T-cell (primary cell): Measurements from ENCODE around the gene MPPE1. TPM values are rescaled to one million over a fixed set of nuclear protein-coding genes. Genes with fewer than 3 reads are reported as not detected.

ENCODE experiments used
- ATAC-seq, 4 experiments: fragments of 200-7000 bp in 3 of 4; fragments of 150-1000 bp in 1 of 4; cut with Tn5 transposase; replicated peaks in 1 of 4; 1 replicate in 3 of 4; 2 replicates in 1 of 4; pipeline ENCODE4 v1.10.0; 2021; ENCODE audit warnings: moderate library complexity in 3 of 4, mild to moderate bottlenecking in 2 of 4, moderate number of reproducible peaks in 1 of 4
- CTCF ChIA-PET, 2 donors: fragments of 300-600 bp; sonication (Branson Sonifier 250); formaldehyde crosslinking; loops; one replicate each; lab custom pipeline; 2022; ENCODE audit warnings: antibody characterized with exemption in 2 of 2; lab: Charles Lee
- POLR2A ChIA-PET, 2 donors: fragments of 300-600 bp; sonication (Branson Sonifier 250); formaldehyde crosslinking; loops; one replicate each; lab custom pipeline; 2022; ENCODE audit warnings: antibody characterized with exemption in 2 of 2; lab: Charles Lee
- DNase-seq, 35 experiments: peaks; one replicate each; pipeline versions ENCODE4 v3.0.0 to v3.0.0-alpha.2; 2013 to 2023
- H3K27ac ChIP-seq: one replicate; pipeline ENCODE4 v1.5.1; 2013; ENCODE audit warnings: low read length
- H3K27me3 ChIP-seq, 2 experiments: replicated peaks in 1 of 2; 1 replicate in 1 of 2; 2 replicates in 1 of 2; pipeline versions ENCODE4 v1.6.1 to v1.7.0; 2013; ENCODE audit warnings: low read length in 1 of 2, mixed read lengths in 1 of 2; ENCODE audit not compliant: control insufficient read depth in 2 of 2, insufficient read depth in 2 of 2; ENCODE audit errors: extremely low read depth in 1 of 2
- H3K36me3 ChIP-seq, 2 donors: 1 replicate in 1 of 2; 2 replicates in 1 of 2; pipeline versions ENCODE4 v1.6.1 to v1.7.0; 2013; ENCODE audit warnings: low read length in 1 of 2; ENCODE audit not compliant: control insufficient read depth in 2 of 2, insufficient read depth in 1 of 2; ENCODE audit errors: extremely low read depth in 1 of 2
- H3K4me1 ChIP-seq, 2 experiments: 1 replicate in 1 of 2; 2 replicates in 1 of 2; pipeline versions ENCODE4 v1.6.1 to v1.7.0; 2013; ENCODE audit warnings: low read length in 2 of 2, mixed read lengths in 1 of 2; ENCODE audit not compliant: insufficient read depth in 2 of 2, control insufficient read depth in 1 of 2; ENCODE audit errors: extremely low read depth in 1 of 2
- H3K4me3 ChIP-seq, 2 donors: 1 replicate in 1 of 2; 2 replicates in 1 of 2; pipeline versions ENCODE4 v1.5.1 to v1.7.0; 2013; ENCODE audit warnings: mild to moderate bottlenecking in 2 of 2, low read length in 1 of 2, moderate library complexity in 1 of 2; ENCODE audit not compliant: control insufficient read depth in 1 of 2; ENCODE audit errors: extremely low read depth in 1 of 2
- H3K9me3 ChIP-seq: 2 replicates; pipeline ENCODE4 v1.7.0; 2013
- H3K27ac Mint-ChIP-seq, 2 donors: one replicate each; pipeline ENCODE4 v1.8.0; 2020 to 2021; ENCODE audit warnings: mild to moderate bottlenecking in 2 of 2, mixed read lengths in 2 of 2
- H3K27me3 Mint-ChIP-seq, 2 donors: one replicate each; pipeline ENCODE4 v1.8.0; 2021 to 2022; ENCODE audit warnings: mixed read lengths in 2 of 2
- H3K36me3 Mint-ChIP-seq: one replicate; pipeline ENCODE4 v1.8.0; 2021; ENCODE audit warnings: mixed read lengths
- H3K4me1 Mint-ChIP-seq, 3 donors: one replicate each; pipeline ENCODE4 v1.8.0; 2020 to 2022; ENCODE audit warnings: mixed read lengths in 3 of 3, mild to moderate bottlenecking in 1 of 3
- H3K4me3 Mint-ChIP-seq, 3 donors: one replicate each; pipeline ENCODE4 v1.8.0; 2020 to 2022; ENCODE audit warnings: mild to moderate bottlenecking in 3 of 3, mixed read lengths in 3 of 3, moderate library complexity in 3 of 3
- H3K9me3 Mint-ChIP-seq, 3 donors: one replicate each; pipeline ENCODE4 v1.8.0; 2020 to 2022; ENCODE audit warnings: mixed read lengths in 3 of 3
- WGBS: methylation state at CpG from one replicate; pipeline ENCODE4 v1.1.5; 2013; ENCODE audit warnings: missing lambda C conversion rate; ENCODE audit not compliant: insufficient coverage; 5-methylcytosine and 5-hydroxymethylcytosine counted together
- total RNA-seq, 35 experiments: library from RNA in 6 of 35; stranded (reverse) in 6 of 35; fragments of 120-200 nt in 1 of 35; gene quantifications; one replicate each; pipeline versions ENCODE4 v1.2.1 to v1.2.4 and lab custom pipeline; 2013 to 2026

The MPPE1 gene
- total RNA-seq, 5 donors from 2014 or later (not counting 1 experiment from before 2014, with no cell fraction given): 56.0 to 90.4 (median 77.2) TPM

DNA sequence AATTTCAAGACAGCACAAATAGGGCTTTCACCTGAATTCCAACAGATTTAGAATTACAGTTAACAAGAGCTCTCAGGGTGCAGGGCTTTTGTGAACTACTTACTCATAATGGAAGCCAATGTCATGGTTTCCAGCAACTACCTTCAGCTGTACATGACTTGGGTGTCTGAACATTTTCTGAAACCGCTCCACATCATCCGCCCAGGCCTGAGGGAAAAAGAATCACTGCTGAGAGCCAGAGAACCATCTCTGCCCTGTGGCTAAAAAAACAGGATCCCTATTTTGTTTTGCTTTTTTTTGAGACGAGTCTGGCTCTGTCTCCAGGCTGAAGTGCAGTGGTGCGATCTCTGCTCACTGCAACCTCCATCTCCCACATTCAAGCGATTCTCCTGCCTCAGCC, 18.8 kb downstream of the MPPE1 start:
- no peak overlapping the region for H3K27ac ChIP-seq

GRCh38 chr18:11888726-11889125, 19.4 kb downstream of the MPPE1 start:
- Histone ChIP-seq H3K4me3 (no peak overlapping the region), H3K9me3 (no peaks in the 10 kb centered on the region), H3K27me3 (no peaks in the 10 kb centered on the region), H3K36me3 (peaks cover 18 to 74% of the 10 kb centered on the region in 2 donors), H3K4me1 (no peaks in the 10 kb centered on the region), H3K27ac (no peak overlapping the region)
- ChIA-PET POLR2A (interaction anchor here in 1 of 2 donors (1.3 kb wide), 1 partner anchor 11 kb away, joined by 6 read pairs; no protein-coding TSS in a partner anchor), CTCF (no interaction called here)
- whole genome bisulfite sequencing: no CpG with 5 or more reads among the region's 2 CpGs
- H3K27ac Mint-ChIP-seq: no peak overlapping the region
- H3K4me3 Mint-ChIP-seq: no peak overlapping the region
- no peaks in the 10 kb centered on the region for H3K9me3 Mint-ChIP-seq
- no peaks in the 10 kb centered on the region for H3K27me3 Mint-ChIP-seq
- H3K36me3 Mint-ChIP-seq: peaks cover 54% of the 10 kb centered on the region
- peaks cover 0 to 6% (median 1%) of the 10 kb centered on the region in 3 donors for H3K4me1 Mint-ChIP-seq
- ATAC-seq (no peak), DNase-seq (no peak)

More for the DNA sequence above, 18.8 kb downstream of the MPPE1 start:
- Mint-ChIP-seq H3K36me3 (peaks cover 55% of the 10 kb centered on the region), H3K4me3 (no peak overlapping the region), H3K9me3 (no peaks in the 10 kb centered on the region), H3K4me1 (peaks cover 0 to 8% (median 4%) of the 10 kb centered on the region in 3 donors), H3K27me3 (no peaks in the 10 kb centered on the region), H3K27ac (no peak overlapping the region)
- CTCF ChIA-PET: no interaction called here
- ATAC-seq (no peak), DNase-seq (no peak)
- no peaks in the 10 kb centered on the region for H3K4me1 ChIP-seq
- peaks cover 15 to 68% of the 10 kb centered on the region in 2 donors for H3K36me3 ChIP-seq
- POLR2A ChIA-PET: interaction anchor here in 1 of 2 donors (0.6 to 1.3 kb wide), 2 partner anchors 10 to 36 kb away, joined by 3 to 6 read pairs; no protein-coding TSS in a partner anchor
- no peaks in the 10 kb centered on the region for H3K9me3 ChIP-seq
- WGBS: 97% methylated on average over 2 of the region's 5 CpGs
- no peak overlapping the region for H3K4me3 ChIP-seq
- no peaks in the 10 kb centered on the region for H3K27me3 ChIP-seq

GRCh38 chr18:11887328-11888128, 20.6 kb downstream of the MPPE1 start:
- no peak overlapping the region for H3K27ac ChIP-seq
- no peaks in the 10 kb centered on the region for H3K27me3 Mint-ChIP-seq
- H3K4me1 ChIP-seq: no peaks in the 10 kb centered on the region
- H3K4me3 Mint-ChIP-seq: no peak overlapping the region
- peaks cover 45% of the 10 kb centered on the region for H3K36me3 Mint-ChIP-seq
- H3K4me3 ChIP-seq: no peak overlapping the region
- no peaks in the 10 kb centered on the region for H3K9me3 Mint-ChIP-seq
- DNase-seq (no peak), ATAC-seq (no peak)
- H3K27me3 ChIP-seq: no peaks in the 10 kb centered on the region
- H3K27ac Mint-ChIP-seq: no peak overlapping the region
- WGBS: no CpG with 5 or more reads among the region's 8 CpGs
- peaks cover 0 to 6% (median 0%) of the 10 kb centered on the region in 3 donors for H3K4me1 Mint-ChIP-seq
- CTCF ChIA-PET: interaction anchor here in 1 of 2 donors (0.6 kb wide), 1 partner anchor 22 kb away, joined by 3 read pairs; no protein-coding TSS in a partner anchor
- no peaks in the 10 kb centered on the region for H3K9me3 ChIP-seq
- POLR2A ChIA-PET: interaction anchor here in 1 of 2 donors (1.3 kb wide), 1 partner anchor 12 kb away, joined by 6 read pairs; no protein-coding TSS in a partner anchor
- peaks cover 18 to 66% of the 10 kb centered on the region in 2 donors for H3K36me3 ChIP-seq

DNA sequence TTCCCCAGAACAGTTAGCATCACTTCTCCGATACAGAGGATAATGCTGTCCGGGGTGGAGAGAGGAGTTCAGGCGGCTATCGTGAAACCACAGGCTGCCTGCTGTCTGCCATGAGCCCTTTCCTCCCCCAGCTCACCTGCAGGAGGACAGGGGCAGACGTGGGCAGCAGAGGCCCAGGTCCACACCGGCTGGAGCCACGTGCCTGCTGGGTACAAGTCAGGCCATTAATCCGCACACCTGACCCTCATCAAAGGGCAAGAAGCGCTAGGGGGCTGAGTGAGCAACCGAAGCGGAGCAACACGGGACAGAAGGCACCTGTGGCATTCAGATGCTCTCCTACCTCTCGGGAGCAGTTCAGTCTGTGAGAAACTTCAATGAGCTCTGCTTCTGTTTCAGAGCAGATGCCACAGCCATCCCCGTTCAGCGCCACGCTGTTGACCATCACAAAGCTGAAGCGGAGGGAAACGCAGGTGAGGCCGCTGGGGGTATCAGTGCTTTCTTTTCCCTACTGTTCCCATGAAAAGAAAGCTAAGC, 21.5 kb downstream of the MPPE1 start:
- Mint-ChIP-seq H3K36me3 (peaks cover 51% of the 10 kb centered on the region), H3K27me3 (no peaks in the 10 kb centered on the region), H3K9me3 (no peaks in the 10 kb centered on the region), H3K27ac (no peak overlapping the region), H3K4me1 (peaks cover 0 to 6% (median 0%) of the 10 kb centered on the region in 3 donors), H3K4me3 (no peak overlapping the region)
- Histone ChIP-seq H3K4me3 (no peak overlapping the region), H3K36me3 (peaks cover 18 to 66% of the 10 kb centered on the region in 2 donors), H3K27ac (no peak overlapping the region), H3K9me3 (no peaks in the 10 kb centered on the region), H3K4me1 (no peaks in the 10 kb centered on the region), H3K27me3 (no peaks in the 10 kb centered on the region)
- 94% methylated on average over 16 of the region's 19 CpGs for WGBS
- ChIA-PET POLR2A (no interaction called here), CTCF (no interaction called here)
- DNase-seq (no peak), ATAC-seq (no peak)

DNA sequence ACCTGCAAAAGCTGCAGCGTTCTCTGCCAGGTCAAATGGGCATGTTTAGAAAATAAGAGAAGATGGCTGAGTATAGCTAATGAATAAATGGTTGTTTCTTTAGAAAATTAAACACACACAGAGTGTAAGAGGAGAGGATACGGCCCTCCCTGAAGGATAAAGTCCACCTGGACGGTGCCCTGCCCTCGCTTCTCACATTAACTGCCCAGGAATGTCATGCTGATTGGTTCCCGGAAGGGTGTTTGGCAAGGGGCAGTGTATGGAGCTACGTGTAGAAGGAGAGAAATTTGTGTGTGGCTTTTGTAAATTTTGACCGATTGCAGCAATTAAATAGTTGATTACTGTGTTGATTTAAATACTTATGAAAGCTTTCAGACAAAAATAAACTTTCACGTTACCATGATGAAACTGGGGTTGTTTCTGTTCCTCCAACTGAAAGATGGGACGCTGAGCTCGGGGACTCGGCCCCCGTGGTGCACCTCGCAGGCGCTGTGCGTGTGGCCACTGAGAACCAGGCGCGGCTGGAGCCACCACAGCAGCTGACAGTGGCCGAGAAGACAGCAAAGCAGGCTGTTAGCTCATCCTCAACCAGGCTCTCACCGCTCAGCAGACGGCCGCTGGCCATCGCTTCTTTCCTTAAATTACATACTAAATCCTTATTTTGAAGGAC, 22.7 kb downstream of the MPPE1 start:
- no peaks in the 10 kb centered on the region for H3K9me3 Mint-ChIP-seq
- Histone ChIP-seq H3K36me3 (peaks cover 18 to 62% of the 10 kb centered on the region in 2 donors), H3K27me3 (no peaks in the 10 kb centered on the region), H3K4me1 (no peaks in the 10 kb centered on the region), H3K4me3 (no peak overlapping the region), H3K9me3 (no peaks in the 10 kb centered on the region), H3K27ac (no peak overlapping the region)
- no peak overlapping the region for H3K27ac Mint-ChIP-seq
- peaks cover 0 to 6% (median 0%) of the 10 kb centered on the region in 3 donors for H3K4me1 Mint-ChIP-seq
- ATAC-seq: no peak
- POLR2A ChIA-PET: interaction anchor here in 1 of 2 donors (0.6 kb wide), 1 partner anchor 21 kb away, joined by 3 read pairs; no protein-coding TSS in a partner anchor
- H3K36me3 Mint-ChIP-seq: peaks cover 54% of the 10 kb centered on the region
- no peak overlapping the region for H3K4me3 Mint-ChIP-seq
- no peaks in the 10 kb centered on the region for H3K27me3 Mint-ChIP-seq
- CTCF ChIA-PET: interaction anchor here in 1 of 2 donors (0.5 to 0.7 kb wide), 3 partner anchors 10 to 150 kb away, joined by 3 to 6 read pairs (median 5); no protein-coding TSS in a partner anchor
- WGBS: 94% methylated on average over 10 of the region's 22 CpGs
- DNase-seq: peak in 1 of 35 experiments; percentile 7

- Histone ChIP-seq H3K27ac (no peak overlapping the region), H3K27me3 (no peaks in the 10 kb centered on the region), H3K4me3 (no peak overlapping the region), H3K36me3 (peaks cover 18 to 57% of the 10 kb centered on the region in 2 donors), H3K9me3 (no peaks in the 10 kb centered on the region), H3K4me1 (no peaks in the 10 kb centered on the region)
- no peaks in the 10 kb centered on the region for H3K27me3 Mint-ChIP-seq
- ChIA-PET CTCF (no interaction called here), POLR2A (no interaction called here)
- H3K27ac Mint-ChIP-seq: no peak overlapping the region
- H3K4me1 Mint-ChIP-seq: peaks cover 0 to 6% (median 0%) of the 10 kb centered on the region in 3 donors
- WGBS: 100% methylated on average over 6 of the region's 12 CpGs
- H3K36me3 Mint-ChIP-seq: peaks cover 53% of the 10 kb centered on the region
- no peak overlapping the region for H3K4me3 Mint-ChIP-seq
- H3K9me3 Mint-ChIP-seq: no peaks in the 10 kb centered on the region
- DNase-seq: no peak
- no peak for ATAC-seq
Measured at GRCh38 chr18:11884396-11885030, 23.6 kb downstream of the MPPE1 start.
